ENCODE results near the gene TMEM30B. TPM values are rescaled to one million over a fixed set of nuclear protein-coding genes. Genes with fewer than 3 reads are reported as not detected.
"Not testable (repeated sequence)": the region's sequence is repeated elsewhere in the genome, so short reads cannot be mapped to it uniquely, and the experiment has no call there.

Gene TMEM30B
- total RNA-seq, result 0.33 and 0.34 TPM in 2 replicates

GRCh38 chr14:61281186-61281947 is at the start of gene TMEM30B:
TMEM30B (minus strand) TSS chr14:61281338; CDS start chr14:61281147, 191 bp downstream.
- DNase-seq, result no peak

GRCh38 chr14:61330511-61330910 is 49.4 kb upstream of the TMEM30B start:
- no peak for DNase-seq

GRCh38 chr14:61329478-61330051 is 48.4 kb upstream of the TMEM30B start:
- no peak for DNase-seq

GRCh38 chr14:61328626-61329262 is 47.6 kb upstream of the TMEM30B start:
- no peak for DNase-seq

- peak; percentile 98 for DNase-seq
These were observed 45.7 kb upstream of the TMEM30B start for GRCh38 chr14:61326847-61327246.

GRCh38 chr14:61326146-61326545 is 45.0 kb upstream of the TMEM30B start:
- DNase-seq, result no peak

GRCh38 chr14:61325166-61325565 is 44.0 kb upstream of the TMEM30B start:
- no peak for DNase-seq

GRCh38 chr14:61323970-61324369 is 42.8 kb upstream of the TMEM30B start:
- DNase-seq, result no peak

- peak; percentile 82 for DNase-seq
These were observed 41.7 kb upstream of the TMEM30B start for GRCh38 chr14:61322799-61323290.

- DNase-seq, result no peak
These were observed 41.1 kb upstream of the TMEM30B start for GRCh38 chr14:61322011-61322798.

- peak; percentile 97 for DNase-seq
These were observed 40.4 kb upstream of the TMEM30B start, which contains the start of gene PRKCH for GRCh38 chr14:61321385-61322010. PRKCH (plus strand) TSS chr14:61321579; CDS start chr14:61322102, 523 bp downstream.

- DNase-seq, result peak; percentile 79
These were observed 39.8 kb upstream of the TMEM30B start for GRCh38 chr14:61320806-61321384.

- not testable (repeated sequence) for DNase-seq
These were observed 39.0 kb upstream of the TMEM30B start for GRCh38 chr14:61320170-61320569.

GRCh38 chr14:61319706-61320105 is 38.6 kb upstream of the TMEM30B start:
- no peak for DNase-seq

GRCh38 chr14:61319086-61319485 is 37.9 kb upstream of the TMEM30B start:
- no peak for DNase-seq

GRCh38 chr14:61315313-61315712 is 34.2 kb upstream of the TMEM30B start:
- DNase-seq, result no peak

GRCh38 chr14:61308701-61309100 is 27.6 kb upstream of the TMEM30B start:
- DNase-seq, result not testable (repeated sequence)

GRCh38 chr14:61308198-61308597 is 27.1 kb upstream of the TMEM30B start:
- DNase-seq, result peak; percentile 95

- no peak for DNase-seq
These were observed 23.6 kb upstream of the TMEM30B start for GRCh38 chr14:61304688-61305087.

- DNase-seq, result no peak
These were observed 19.6 kb upstream of the TMEM30B start for GRCh38 chr14:61300754-61301153.

- no peak for DNase-seq
These were observed 19.1 kb upstream of the TMEM30B start for GRCh38 chr14:61300209-61300608.

GRCh38 chr14:61298824-61299223 is 17.7 kb upstream of the TMEM30B start:
- DNase-seq, result peak; percentile 38
